ENCODE data around the gene RMND1. TPM values are rescaled to one million over a fixed set of nuclear protein-coding genes. Genes with fewer than 3 reads are reported as not detected.

RMND1 gene
- total RNA-seq, 1 donor from 2014 or later = 28.6 TPM

DNA sequence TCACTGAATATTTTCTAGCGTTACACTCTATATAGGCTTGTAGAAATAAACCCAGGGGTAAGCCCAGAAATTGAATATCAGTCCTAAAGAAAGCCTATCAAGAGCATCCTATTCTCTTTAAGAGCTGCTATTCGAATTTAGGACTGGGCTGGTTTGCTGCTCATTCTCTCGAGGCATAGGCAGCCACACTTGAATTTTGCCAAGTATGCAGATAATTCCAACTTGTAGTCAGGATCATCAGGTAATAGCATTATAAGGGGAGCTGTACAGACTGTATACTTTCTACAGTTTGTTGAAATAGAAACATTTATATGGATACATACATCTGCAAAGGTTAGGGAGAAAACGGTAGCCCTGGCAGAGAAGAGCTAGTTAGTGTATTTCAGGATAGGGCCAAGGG is 58.5 kb downstream of the RMND1 start:
- Mint-ChIP-seq H3K4me3 (peak overlapping the region; percentile 98), H3K36me3 (peaks cover 24% of the 10 kb centered on the region), H3K4me1 (ENCODE audit: unreplicated experiment) (peaks cover 38% of the 10 kb centered on the region), H3K27ac (peak overlapping the region; percentile 98), H3K27me3 (no peaks in the 10 kb centered on the region), H3K9me3 (no peaks in the 10 kb centered on the region)
- TF ChIP-seq, protein P1, sequence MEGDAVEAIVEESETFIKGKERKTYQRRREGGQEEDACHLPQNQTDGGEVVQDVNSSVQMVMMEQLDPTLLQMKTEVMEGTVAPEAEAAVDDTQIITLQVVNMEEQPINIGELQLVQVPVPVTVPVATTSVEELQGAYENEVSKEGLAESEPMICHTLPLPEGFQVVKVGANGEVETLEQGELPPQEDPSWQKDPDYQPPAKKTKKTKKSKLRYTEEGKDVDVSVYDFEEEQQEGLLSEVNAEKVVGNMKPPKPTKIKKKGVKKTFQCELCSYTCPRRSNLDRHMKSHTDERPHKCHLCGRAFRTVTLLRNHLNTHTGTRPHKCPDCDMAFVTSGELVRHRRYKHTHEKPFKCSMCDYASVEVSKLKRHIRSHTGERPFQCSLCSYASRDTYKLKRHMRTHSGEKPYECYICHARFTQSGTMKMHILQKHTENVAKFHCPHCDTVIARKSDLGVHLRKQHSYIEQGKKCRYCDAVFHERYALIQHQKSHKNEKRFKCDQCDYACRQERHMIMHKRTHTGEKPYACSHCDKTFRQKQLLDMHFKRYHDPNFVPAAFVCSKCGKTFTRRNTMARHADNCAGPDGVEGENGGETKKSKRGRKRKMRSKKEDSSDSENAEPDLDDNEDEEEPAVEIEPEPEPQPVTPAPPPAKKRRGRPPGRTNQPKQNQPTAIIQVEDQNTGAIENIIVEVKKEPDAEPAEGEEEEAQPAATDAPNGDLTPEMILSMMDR (conservative IDR thresholded peaks at IDR 0.05) = no peak
- DNase-seq (ENCODE audit: extremely low spot score, unreplicated experiment) = no peak

DNA sequence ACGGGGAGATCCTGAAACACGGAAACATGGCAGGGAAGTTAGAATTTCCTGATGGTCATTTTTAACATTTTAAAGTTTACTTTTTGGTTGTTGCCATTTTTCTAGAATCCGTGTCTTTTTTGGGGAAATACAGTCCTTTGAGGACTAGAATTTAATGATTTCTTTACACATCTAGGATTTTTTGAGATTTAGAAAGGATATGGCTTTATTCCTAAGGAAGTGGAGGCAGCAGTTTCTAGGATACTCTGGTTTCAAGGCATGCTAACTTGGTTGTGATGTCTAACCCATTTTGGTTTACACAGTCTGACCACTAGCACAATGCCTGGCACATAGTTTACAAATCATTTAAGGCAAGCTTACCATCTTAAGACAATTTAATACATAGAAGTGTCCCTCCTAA is 59.5 kb downstream of the RMND1 start:
- peaks cover 38% of the 10 kb centered on the region for H3K4me1 Mint-ChIP-seq (ENCODE audit: unreplicated experiment)
- no peaks in the 10 kb centered on the region for H3K27me3 Mint-ChIP-seq
- peak overlapping the region; percentile 98 for H3K27ac Mint-ChIP-seq

DNA sequence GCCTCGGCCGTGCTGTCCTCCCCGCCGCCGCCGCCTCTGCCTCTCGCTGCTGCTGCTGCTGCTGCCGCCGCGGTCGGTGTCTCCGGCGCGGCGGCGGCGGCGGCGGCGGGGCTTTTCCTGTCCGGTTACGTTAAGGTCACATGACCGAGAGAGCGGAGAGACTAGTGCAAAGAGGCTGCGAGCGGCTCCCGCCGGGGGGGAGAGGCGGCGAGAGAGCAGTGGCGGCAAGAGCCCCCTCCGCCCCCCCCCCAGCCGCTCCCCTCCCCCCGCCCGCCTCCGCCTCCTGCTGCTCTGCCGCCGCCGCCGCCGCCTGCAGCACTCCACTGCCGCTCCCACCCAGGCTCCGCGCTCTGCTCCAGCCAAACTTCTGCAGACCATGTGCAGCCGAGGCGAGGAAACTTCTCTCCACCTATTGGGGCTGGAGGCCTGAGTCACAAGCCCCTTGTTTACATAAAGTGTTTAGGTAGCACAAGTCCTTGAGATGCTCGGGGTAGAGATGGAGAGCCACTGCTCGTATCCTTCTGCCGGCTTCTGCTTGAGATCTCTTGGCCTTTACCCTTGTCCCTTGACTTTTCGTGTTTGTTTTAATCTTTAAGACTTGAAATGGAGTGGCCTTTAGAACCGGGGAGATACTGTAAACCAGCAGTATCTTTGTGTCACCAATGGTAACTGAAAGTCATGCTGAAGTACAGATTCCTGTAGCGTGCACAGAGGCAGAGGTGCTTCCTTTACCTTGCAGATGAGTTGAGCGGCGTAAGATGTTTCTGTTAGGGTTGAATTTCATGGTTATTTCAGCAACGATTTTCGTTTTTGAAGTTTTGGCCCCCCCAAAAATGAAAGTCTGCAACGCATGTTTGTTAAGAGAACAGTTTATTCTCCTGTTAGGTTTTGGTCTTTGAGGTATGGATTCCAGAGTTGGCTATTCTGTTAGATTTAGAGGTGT is 60.2 kb downstream of the RMND1 start, which contains the start of gene ZBTB2:
Gene ZBTB2 (minus strand): TSS at position 89 of the 943 bp plus-strand sequence. CDS start 17,922 bp downstream, outside the sequence.
- H3K9me3 Mint-ChIP-seq = no peaks in the 10 kb centered on the region
- H3K4me3 Mint-ChIP-seq = peak within 1 kb of the TSS; percentile 98
- TF ChIP-seq, protein P1 (conservative IDR thresholded peaks at IDR 0.05) = no peak
- H3K4me1 Mint-ChIP-seq (ENCODE audit: unreplicated experiment) = peaks cover 38% of the 10 kb centered on the region
- H3K36me3 Mint-ChIP-seq = peaks cover 17% of the 10 kb centered on the region
- DNase-seq (ENCODE audit: extremely low spot score, unreplicated experiment) = peak; percentile 78
- H3K27me3 Mint-ChIP-seq = no peaks in the 10 kb centered on the region
- peak within 1 kb of the TSS; percentile 98 for H3K27ac Mint-ChIP-seq

More for the DNA sequence above, 59.5 kb downstream of the RMND1 start:
- Mint-ChIP-seq H3K9me3 (no peaks in the 10 kb centered on the region), H3K4me3 (peak overlapping the region; percentile 98), H3K36me3 (peaks cover 17% of the 10 kb centered on the region)
- no peak for DNase-seq (ENCODE audit: extremely low spot score, unreplicated experiment)
- TF ChIP-seq, protein P1 (conservative IDR thresholded peaks at IDR 0.05) = no peak

DNA sequence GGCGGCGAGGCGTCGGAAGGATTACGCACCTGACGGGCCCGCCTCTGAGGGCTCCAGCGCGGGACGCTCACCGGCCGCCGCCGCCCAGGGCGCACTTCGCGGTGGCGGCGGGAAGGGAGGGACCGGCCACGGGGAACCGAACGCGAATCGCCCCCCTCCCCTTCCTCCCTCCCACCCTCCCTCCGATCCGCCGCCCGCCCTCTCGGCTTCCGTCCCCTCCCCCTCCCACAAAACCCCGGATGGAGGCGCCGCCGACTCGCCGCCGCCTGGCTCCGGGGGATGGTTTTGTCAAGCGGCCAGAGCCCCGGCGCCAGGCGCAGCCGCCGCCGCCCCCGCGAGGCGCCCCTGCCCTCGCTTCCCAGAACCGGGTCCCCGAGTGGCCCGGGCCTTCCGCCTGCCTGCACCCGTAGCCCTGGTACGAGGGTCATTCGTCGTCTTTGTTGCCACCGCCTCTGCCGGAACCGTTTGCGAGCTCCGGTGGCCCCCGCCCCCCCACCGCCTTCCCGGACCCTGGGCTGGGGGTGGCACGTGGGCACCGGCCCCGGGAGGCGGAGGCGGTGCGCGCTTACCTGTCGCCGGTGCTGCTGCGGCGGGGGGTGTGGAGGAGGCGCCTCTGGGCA is 61.0 kb downstream of the RMND1 start:
- Mint-ChIP-seq H3K27ac (no peak overlapping the region), H3K4me3 (peak overlapping the region; percentile 98), H3K27me3 (no peaks in the 10 kb centered on the region), H3K9me3 (no peaks in the 10 kb centered on the region), H3K36me3 (peaks cover 13% of the 10 kb centered on the region), H3K4me1 (ENCODE audit: unreplicated experiment) (peaks cover 34% of the 10 kb centered on the region)
- TF ChIP-seq, protein P1 (conservative IDR thresholded peaks at IDR 0.05) = no peak
- peak; percentile 86 for DNase-seq (ENCODE audit: extremely low spot score, unreplicated experiment)

DNA sequence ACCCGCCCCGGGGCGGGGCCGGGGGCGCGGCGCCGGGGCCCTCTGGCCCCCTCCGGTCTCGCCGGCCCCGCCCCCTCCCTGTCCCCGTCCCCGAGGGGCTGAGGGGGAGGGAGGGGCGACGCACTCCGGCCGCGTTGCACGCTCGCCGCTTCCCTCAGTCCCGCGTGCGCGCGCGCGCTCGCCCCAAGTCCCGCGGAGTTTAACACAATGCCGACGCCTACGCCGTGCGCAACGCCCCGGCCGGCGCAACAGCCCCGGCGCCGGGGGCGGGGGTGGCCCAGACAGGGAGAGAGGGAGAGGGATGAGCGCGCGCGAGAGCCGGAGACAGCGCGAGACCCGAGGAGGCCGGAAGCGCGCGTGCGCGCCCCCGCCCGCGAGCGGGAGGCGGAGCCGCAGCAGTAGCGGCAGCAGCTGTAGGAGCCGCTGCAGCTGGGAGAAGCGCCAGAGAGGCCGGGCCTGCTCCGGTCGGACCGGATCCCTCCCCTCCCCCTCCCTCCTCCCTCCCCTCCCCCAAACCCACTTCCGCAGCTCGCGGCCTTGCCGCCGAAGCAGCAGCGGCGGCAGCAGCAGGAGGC is 61.6 kb downstream of the RMND1 start:
- peak overlapping the region; percentile 82 for H3K4me3 Mint-ChIP-seq
- H3K9me3 Mint-ChIP-seq = no peaks in the 10 kb centered on the region
- peaks cover 32% of the 10 kb centered on the region for H3K4me1 Mint-ChIP-seq (ENCODE audit: unreplicated experiment)
- TF ChIP-seq, protein P1 (conservative IDR thresholded peaks at IDR 0.05) = no peak
- peak; percentile 99 for DNase-seq (ENCODE audit: extremely low spot score, unreplicated experiment)
- no peaks in the 10 kb centered on the region for H3K27me3 Mint-ChIP-seq
- peak overlapping the region; percentile 71 for H3K27ac Mint-ChIP-seq
- peaks cover 11% of the 10 kb centered on the region for H3K36me3 Mint-ChIP-seq

Data from type B pancreatic cell (in vitro differentiated cells).